Measurements from ENCODE around the gene ST6GALNAC2.
A peak's percentile ranks its signal among the peaks of the same experiment; 100 is the strongest.
"Not testable (repeated sequence)": the region's sequence is repeated elsewhere in the genome, so short reads cannot be mapped to it uniquely, and the experiment has no call there.

Gene ST6GALNAC2

GRCh38 chr17:76527430-76528111 lies 58.1 kb downstream of the ST6GALNAC2 start:
- H3K27me3 ChIP-seq (ENCODE audit: insufficient read depth, low read length): no peaks in the 10 kb centered on the region
- H3K4me3 ChIP-seq (ENCODE audit: low read depth, low read length): peak overlapping the region; percentile 12
- no peak overlapping the region for H2BK12ac ChIP-seq (ENCODE audit: low read length)
- H3K27ac ChIP-seq (ENCODE audit: low read depth, low read length): no peak overlapping the region
- no peak overlapping the region for H2BK5ac ChIP-seq (ENCODE audit: low read depth, low read length, poor library complexity)
- H2BK120ac ChIP-seq (ENCODE audit: insufficient read depth, low read length, poor library complexity): no peak overlapping the region
- H3K36me3 ChIP-seq (ENCODE audit: control insufficient read depth in 1 of 2, insufficient read depth in 2 of 2, low read length in 2 of 2): no peaks in the 10 kb centered on the region
- no peak overlapping the region for H4K91ac ChIP-seq (ENCODE audit: low read depth, low read length)
- H4K12ac ChIP-seq (ENCODE audit: low read depth, low read length): no peak overlapping the region
- peaks cover 23% of the 10 kb centered on the region for H3K79me1 ChIP-seq (ENCODE audit: low read length)
- H3K14ac ChIP-seq (ENCODE audit: low read length): no peak overlapping the region
- no peak overlapping the region for H3K23ac ChIP-seq (ENCODE audit: low read length)
- no peak overlapping the region for H2AFZ ChIP-seq (ENCODE audit: insufficient read depth, low read length, poor library complexity)
- H3K9ac ChIP-seq (ENCODE audit: low read length): no peak overlapping the region
- no peak overlapping the region for H2AK5ac ChIP-seq (ENCODE audit: low read length)
- WGBS (ENCODE audit: extremely low coverage, insufficient coverage, insufficient read length): no CpG with 5 or more reads among the region's 26 CpGs
- peak in 1 of 2 donors; percentile 54 for DNase-seq
- no peaks in the 10 kb centered on the region for H3K9me3 ChIP-seq (ENCODE audit: insufficient read depth, low read depth, low read length)
- no peak overlapping the region for H4K8ac ChIP-seq (ENCODE audit: low read depth, low read length)
- no peak overlapping the region for H3K4ac ChIP-seq (ENCODE audit: low read depth, low read length)
- peak overlapping the region; percentile 26 for H3K4me2 ChIP-seq (ENCODE audit: low read length)
- H3K18ac ChIP-seq (ENCODE audit: low read length): no peak overlapping the region
- H3K79me2 ChIP-seq (ENCODE audit: control insufficient read depth, insufficient read depth, low read length, poor library complexity): peaks cover 2% of the 10 kb centered on the region
- H3K4me1 ChIP-seq (ENCODE audit: control insufficient read depth in 1 of 2, insufficient read depth in 2 of 2, low read length in 2 of 2): peaks cover 41 to 50% of the 10 kb centered on the region in 2 experiments

- Histone ChIP-seq H3K79me1 (ENCODE audit: low read length) (peaks cover 23% of the 10 kb centered on the region), H3K4me1 (ENCODE audit: control insufficient read depth in 1 of 2, insufficient read depth in 2 of 2, low read length in 2 of 2) (peaks cover 41 to 47% of the 10 kb centered on the region in 2 experiments)
- no CpG with 5 or more reads among the region's 9 CpGs for WGBS (ENCODE audit: extremely low coverage, insufficient coverage, insufficient read length)
- H4K12ac ChIP-seq (ENCODE audit: low read depth, low read length); H3K9me3 ChIP-seq (ENCODE audit: insufficient read depth, low read depth, low read length); H2AK5ac ChIP-seq (ENCODE audit: low read length); H2BK12ac ChIP-seq (ENCODE audit: low read length); H3K14ac ChIP-seq (ENCODE audit: low read length); H3K4me3 ChIP-seq (ENCODE audit: low read depth, low read length); H3K27me3 ChIP-seq (ENCODE audit: insufficient read depth, low read length); H3K4me2 ChIP-seq (ENCODE audit: low read length); H3K4ac ChIP-seq (ENCODE audit: low read depth, low read length); H3K36me3 ChIP-seq (ENCODE audit: control insufficient read depth in 1 of 2, insufficient read depth in 2 of 2, low read length in 2 of 2); H4K91ac ChIP-seq (ENCODE audit: low read depth, low read length); H3K23ac ChIP-seq (ENCODE audit: low read length); H3K9ac ChIP-seq (ENCODE audit: low read length); H3K18ac ChIP-seq (ENCODE audit: low read length); H4K8ac ChIP-seq (ENCODE audit: low read depth, low read length); H3K27ac ChIP-seq (ENCODE audit: low read depth, low read length); DNase-seq; H2BK120ac ChIP-seq (ENCODE audit: insufficient read depth, low read length, poor library complexity); H3K79me2 ChIP-seq (ENCODE audit: control insufficient read depth, insufficient read depth, low read length, poor library complexity); H2BK5ac ChIP-seq (ENCODE audit: low read depth, low read length, poor library complexity); H2AFZ ChIP-seq (ENCODE audit: insufficient read depth, low read length, poor library complexity): not testable (repeated sequence)
Measured at GRCh38 chr17:76527016-76527415, 58.6 kb downstream of the ST6GALNAC2 start.

- not testable (repeated sequence) for H3K27ac ChIP-seq (ENCODE audit: low read depth, low read length); H3K9me3 ChIP-seq (ENCODE audit: insufficient read depth, low read depth, low read length); H4K12ac ChIP-seq (ENCODE audit: low read depth, low read length); H3K23ac ChIP-seq (ENCODE audit: low read length); H3K4ac ChIP-seq (ENCODE audit: low read depth, low read length); H2AFZ ChIP-seq (ENCODE audit: insufficient read depth, low read length, poor library complexity); H3K14ac ChIP-seq (ENCODE audit: low read length); DNase-seq; H3K79me2 ChIP-seq (ENCODE audit: control insufficient read depth, insufficient read depth, low read length, poor library complexity); H4K8ac ChIP-seq (ENCODE audit: low read depth, low read length); H2BK12ac ChIP-seq (ENCODE audit: low read length); H2BK5ac ChIP-seq (ENCODE audit: low read depth, low read length, poor library complexity); H3K18ac ChIP-seq (ENCODE audit: low read length); H4K91ac ChIP-seq (ENCODE audit: low read depth, low read length); H3K9ac ChIP-seq (ENCODE audit: low read length); H2AK5ac ChIP-seq (ENCODE audit: low read length); H2BK120ac ChIP-seq (ENCODE audit: insufficient read depth, low read length, poor library complexity); H3K27me3 ChIP-seq (ENCODE audit: insufficient read depth, low read length); H3K4me2 ChIP-seq (ENCODE audit: low read length); H3K36me3 ChIP-seq (ENCODE audit: control insufficient read depth in 1 of 2, insufficient read depth in 2 of 2, low read length in 2 of 2); H3K4me3 ChIP-seq (ENCODE audit: low read depth, low read length)
- Histone ChIP-seq H3K79me1 (ENCODE audit: low read length) (peaks cover 13% of the 10 kb centered on the region), H3K4me1 (ENCODE audit: control insufficient read depth in 1 of 2, insufficient read depth in 2 of 2, low read length in 2 of 2) (peaks cover 28 to 33% of the 10 kb centered on the region in 2 experiments)
- WGBS (ENCODE audit: extremely low coverage, insufficient coverage, insufficient read length): no CpG with 5 or more reads among the region's 8 CpGs
Measured at GRCh38 chr17:76525513-76525833, 60.2 kb downstream of the ST6GALNAC2 start.

GRCh38 chr17:76524598-76525512 lies 60.8 kb downstream of the ST6GALNAC2 start:
- Histone ChIP-seq H2BK5ac (ENCODE audit: low read depth, low read length, poor library complexity) (no peak overlapping the region), H3K4me3 (ENCODE audit: low read depth, low read length) (no peak overlapping the region), H3K79me1 (ENCODE audit: low read length) (peaks cover 8% of the 10 kb centered on the region), H3K4me2 (ENCODE audit: low read length) (no peak overlapping the region), H2BK120ac (ENCODE audit: insufficient read depth, low read length, poor library complexity) (no peak overlapping the region), H3K9ac (ENCODE audit: low read length) (no peak overlapping the region), H2BK12ac (ENCODE audit: low read length) (no peak overlapping the region), H3K36me3 (ENCODE audit: control insufficient read depth in 1 of 2, insufficient read depth in 2 of 2, low read length in 2 of 2) (no peaks in the 10 kb centered on the region), H3K9me3 (ENCODE audit: insufficient read depth, low read depth, low read length) (no peaks in the 10 kb centered on the region), H3K14ac (ENCODE audit: low read length) (no peak overlapping the region), H4K91ac (ENCODE audit: low read depth, low read length) (peak overlapping the region; percentile 3), H4K8ac (ENCODE audit: low read depth, low read length) (no peak overlapping the region), H2AFZ (ENCODE audit: insufficient read depth, low read length, poor library complexity) (no peak overlapping the region), H3K27ac (ENCODE audit: low read depth, low read length) (no peak overlapping the region), H3K23ac (ENCODE audit: low read length) (no peak overlapping the region), H3K79me2 (ENCODE audit: control insufficient read depth, insufficient read depth, low read length, poor library complexity) (no peaks in the 10 kb centered on the region), H2AK5ac (ENCODE audit: low read length) (peak overlapping the region; percentile 62), H3K18ac (ENCODE audit: low read length) (no peak overlapping the region), H3K4me1 (ENCODE audit: control insufficient read depth in 1 of 2, insufficient read depth in 2 of 2, low read length in 2 of 2) (peaks cover 22 to 27% of the 10 kb centered on the region in 2 experiments), H3K27me3 (ENCODE audit: insufficient read depth, low read length) (no peaks in the 10 kb centered on the region), H3K4ac (ENCODE audit: low read depth, low read length) (no peak overlapping the region), H4K12ac (ENCODE audit: low read depth, low read length) (no peak overlapping the region)
- no CpG with 5 or more reads among the region's 25 CpGs for WGBS (ENCODE audit: extremely low coverage, insufficient coverage, insufficient read length)
- DNase-seq: no peak
